ENCODE measurements around the gene CTNND2. TPM values are rescaled to one million over a fixed set of nuclear protein-coding genes. Genes with fewer than 3 reads are reported as not detected.

CTNND2 gene
- total RNA-seq, 4 donors from 2014 or later: 1.3 to 2.5 (median 2.1) TPM

- H3K4me1 ChIP-seq: no peaks in the 10 kb centered on the region
- 85% methylated on average over 1 of the region's 1 CpG for WGBS
- intact Hi-C loops (cut with DNase I): no loop called here
- no peaks in the 10 kb centered on the region for H3K36me3 ChIP-seq
- no peak for DNase-seq (ENCODE audit: extremely low spot score)
- TF ChIP-seq EP300 (IDR thresholded peaks at IDR 0.05) (no peak), CTCF (IDR thresholded peaks at IDR 0.05) (no peak), POLR2AphosphoS5 (IDR thresholded peaks at IDR 0.05) (no peak), POLR2A (IDR thresholded peaks at IDR 0.05; ENCODE audit: low read depth) (no peak)
- no peak overlapping the region for H3K4me3 ChIP-seq
- no peaks in the 10 kb centered on the region for H3K27me3 ChIP-seq
- H3K27ac ChIP-seq (replicated peaks in 1 of 4): no peak overlapping the region
- peaks cover 0 to 4% (median 2%) of the 10 kb centered on the region in 4 donors for H3K9me3 ChIP-seq
Observed at GRCh38 chr5:11734369-11734768, 169.9 kb downstream of the CTNND2 start.

- Histone ChIP-seq H3K27ac (replicated peaks in 1 of 4) (no peak overlapping the region), H3K36me3 (no peaks in the 10 kb centered on the region), H3K4me3 (no peak overlapping the region), H3K4me1 (no peaks in the 10 kb centered on the region), H3K27me3 (no peaks in the 10 kb centered on the region), H3K9me3 (no peaks in the 10 kb centered on the region)
- intact Hi-C loops (cut with DNase I): no loop called here
- no peak for DNase-seq (ENCODE audit: extremely low spot score)
- 86% methylated on average over 4 of the region's 4 CpGs for WGBS
- no peak for TF ChIP-seq POLR2AphosphoS5 (IDR thresholded peaks at IDR 0.05)
- no peak for TF ChIP-seq EP300 (IDR thresholded peaks at IDR 0.05)
- TF ChIP-seq POLR2A (IDR thresholded peaks at IDR 0.05; ENCODE audit: low read depth): no peak
Observed at GRCh38 chr5:11733840-11734192, 170.4 kb downstream of the CTNND2 start.

- Histone ChIP-seq H3K9me3 (no peaks in the 10 kb centered on the region), H3K27ac (replicated peaks in 1 of 4) (no peak overlapping the region), H3K36me3 (no peaks in the 10 kb centered on the region), H3K4me1 (no peaks in the 10 kb centered on the region), H3K27me3 (no peaks in the 10 kb centered on the region), H3K4me3 (no peak overlapping the region)
- TF ChIP-seq POLR2AphosphoS5 (IDR thresholded peaks at IDR 0.05): no peak
- no peak for TF ChIP-seq EP300 (IDR thresholded peaks at IDR 0.05)
- TF ChIP-seq POLR2A (IDR thresholded peaks at IDR 0.05; ENCODE audit: low read depth): no peak
- TF ChIP-seq CTCF (IDR thresholded peaks at IDR 0.05): no peak
- 78% methylated on average over 2 of the region's 2 CpGs for WGBS
- intact Hi-C loops (cut with DNase I): no loop called here
- no peak for DNase-seq (ENCODE audit: extremely low spot score)
Observed at GRCh38 chr5:11733185-11733839, 170.9 kb downstream of the CTNND2 start.

- H3K36me3 ChIP-seq: no peaks in the 10 kb centered on the region
- no peaks in the 10 kb centered on the region for H3K4me1 ChIP-seq
- H3K27me3 ChIP-seq: no peaks in the 10 kb centered on the region
- TF ChIP-seq POLR2A (IDR thresholded peaks at IDR 0.05; ENCODE audit: low read depth) (no peak), POLR2AphosphoS5 (IDR thresholded peaks at IDR 0.05) (no peak), CTCF (IDR thresholded peaks at IDR 0.05) (no peak), EP300 (IDR thresholded peaks at IDR 0.05) (no peak)
- no peak overlapping the region for H3K27ac ChIP-seq (replicated peaks in 1 of 4)
- no peaks in the 10 kb centered on the region for H3K9me3 ChIP-seq
- no peak for DNase-seq (ENCODE audit: extremely low spot score)
- no peak overlapping the region for H3K4me3 ChIP-seq
- WGBS: 41% methylated on average over 3 of the region's 3 CpGs
- intact Hi-C loops (cut with DNase I): no loop called here
Observed at GRCh38 chr5:11724940-11725339, 179.3 kb downstream of the CTNND2 start.

- H3K27me3 ChIP-seq: no peaks in the 10 kb centered on the region
- H3K9me3 ChIP-seq: no peaks in the 10 kb centered on the region
- DNase-seq (ENCODE audit: extremely low spot score): no peak
- intact Hi-C loops (cut with DNase I): no loop called here
- no peak overlapping the region for H3K27ac ChIP-seq (replicated peaks in 1 of 4)
- no peak for TF ChIP-seq POLR2AphosphoS5 (IDR thresholded peaks at IDR 0.05)
- TF ChIP-seq CTCF (IDR thresholded peaks at IDR 0.05): no peak
- TF ChIP-seq EP300 (IDR thresholded peaks at IDR 0.05): no peak
- TF ChIP-seq POLR2A (IDR thresholded peaks at IDR 0.05; ENCODE audit: low read depth): no peak
- H3K4me1 ChIP-seq: no peaks in the 10 kb centered on the region
- no peak overlapping the region for H3K4me3 ChIP-seq
- H3K36me3 ChIP-seq: no peaks in the 10 kb centered on the region
- WGBS: 29% methylated on average over 5 of the region's 5 CpGs
Observed at GRCh38 chr5:11719888-11720481, 184.3 kb downstream of the CTNND2 start.

Data from esophagus muscularis mucosa (tissue), 4 donors.